ENCODE results near the gene SLC18B1.
"Not testable (repeated sequence)": the region's sequence is repeated elsewhere in the genome, so short reads cannot be mapped to it uniquely, and the experiment has no call there.

SLC18B1 gene

GRCh38 chr6:132798869-132799538, 567 bp upstream of the SLC18B1 start:
- no peak for FAIRE-seq

GRCh38 chr6:132795461-132795860, 3.0 kb downstream of the SLC18B1 start:
- no peak for FAIRE-seq

DNA sequence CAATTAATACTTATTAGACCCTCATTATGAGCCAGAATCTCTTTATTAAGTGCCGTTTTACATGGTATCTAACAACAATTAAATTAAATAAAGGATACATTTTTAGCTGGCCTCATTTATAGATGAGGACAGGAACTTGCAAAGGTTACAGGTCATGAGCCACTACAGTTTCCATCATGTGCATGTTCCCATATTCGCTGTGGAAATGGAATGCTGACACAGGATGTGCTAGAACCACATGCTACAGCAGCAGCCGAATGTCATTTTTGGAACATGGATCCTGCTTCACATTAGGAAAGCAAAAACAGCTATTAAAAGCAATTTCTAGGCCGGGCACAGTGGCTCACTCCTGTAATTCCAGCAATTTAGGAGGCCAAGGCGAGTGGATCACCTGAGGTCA, 5.9 kb downstream of the SLC18B1 start:
- no peak for FAIRE-seq

DNA sequence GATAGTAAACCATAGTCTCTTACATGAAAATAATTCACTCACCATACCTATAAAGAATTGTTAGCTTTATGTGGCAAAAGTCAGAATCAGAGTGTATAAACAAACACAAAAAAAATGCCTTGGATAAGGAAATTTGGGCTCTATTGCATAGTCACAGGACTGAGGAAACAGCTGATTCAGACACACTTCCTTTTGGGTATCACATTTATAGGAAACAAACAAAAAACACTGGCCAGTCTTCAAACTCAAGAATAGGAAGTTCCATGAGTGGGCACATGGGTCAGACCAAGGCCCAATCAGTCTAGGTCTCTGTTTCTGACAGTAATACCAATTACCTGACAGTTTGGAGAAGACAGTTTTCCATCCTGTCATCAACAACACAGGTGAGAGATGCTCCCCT, 8.0 kb downstream of the SLC18B1 start:
- FAIRE-seq: no peak

DNA sequence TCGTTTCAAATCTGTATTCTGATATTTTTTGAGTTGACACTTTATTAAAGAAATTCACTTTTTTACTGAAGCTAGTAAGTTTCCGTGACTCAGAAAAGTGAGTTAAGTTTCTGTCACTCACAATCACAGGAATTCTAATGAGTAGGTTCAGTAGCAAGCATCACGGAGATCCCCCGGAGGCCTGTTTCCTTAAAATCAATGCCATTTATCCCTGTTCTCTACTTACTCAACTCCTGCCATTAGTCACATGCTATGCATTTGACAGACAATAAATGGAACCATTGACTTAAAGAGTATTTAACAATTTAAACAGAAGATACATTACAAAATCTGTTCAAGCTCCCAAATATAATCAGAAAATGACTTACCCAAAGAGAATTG, 9.1 kb downstream of the SLC18B1 start:
- no peak for FAIRE-seq

- FAIRE-seq: no peak
Measured at GRCh38 chr6:132788658-132789395, 9.6 kb downstream of the SLC18B1 start.

DNA sequence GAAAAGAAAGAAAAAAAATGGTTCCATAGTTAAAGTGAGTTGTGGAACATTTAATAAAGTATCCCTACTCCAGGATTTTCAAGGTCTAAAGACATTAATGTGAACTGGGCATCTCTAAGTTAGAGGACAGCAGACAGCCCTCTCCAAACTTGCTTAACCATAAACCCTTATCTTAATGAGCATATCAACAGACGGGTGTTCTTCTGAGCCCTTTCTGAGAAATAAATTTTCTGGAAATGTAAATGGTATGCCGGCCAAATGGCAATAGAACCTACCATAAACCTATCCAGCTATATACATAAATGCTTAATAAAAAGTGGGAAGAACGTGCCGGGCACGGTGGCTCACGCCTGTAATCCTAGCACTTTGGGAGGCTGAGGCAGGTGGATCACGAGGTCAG, 12.5 kb downstream of the SLC18B1 start:
- no peak for FAIRE-seq

- FAIRE-seq: peak; percentile 33
Measured at GRCh38 chr6:132780770-132781371, 17.6 kb downstream of the SLC18B1 start.

GRCh38 chr6:132777881-132778280, 20.6 kb downstream of the SLC18B1 start:
- FAIRE-seq: not testable (repeated sequence)

- FAIRE-seq: no peak
Measured at GRCh38 chr6:132768051-132768517, 30.4 kb downstream of the SLC18B1 start.

- no peak for FAIRE-seq
Measured at GRCh38 chr6:132765560-132765959, 32.9 kb downstream of the SLC18B1 start.

GRCh38 chr6:132764370-132764769, 34.1 kb downstream of the SLC18B1 start:
- FAIRE-seq: no peak

DNA sequence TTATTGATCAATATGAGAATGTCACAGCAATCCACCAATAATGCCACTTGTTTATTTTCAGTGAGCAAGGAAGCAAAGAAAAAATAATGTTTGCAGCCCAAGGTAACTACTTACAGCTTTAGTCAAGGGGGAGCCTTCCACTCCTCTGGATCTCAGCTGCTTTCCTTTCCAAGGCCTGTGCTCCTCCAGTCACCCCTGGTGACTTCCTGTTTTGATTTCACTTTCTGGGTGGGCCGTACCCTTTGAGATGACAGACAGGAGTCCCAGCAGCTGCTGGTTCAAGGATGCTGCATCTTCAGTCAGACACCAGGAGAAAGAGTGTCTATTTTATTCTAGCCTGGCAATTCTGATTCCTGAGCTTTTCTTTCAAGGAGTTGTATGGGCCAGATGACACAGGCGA, 35.2 kb downstream of the SLC18B1 start:
- FAIRE-seq: no peak

GRCh38 chr6:132760256-132760655, 38.2 kb downstream of the SLC18B1 start:
- FAIRE-seq: no peak

DNA sequence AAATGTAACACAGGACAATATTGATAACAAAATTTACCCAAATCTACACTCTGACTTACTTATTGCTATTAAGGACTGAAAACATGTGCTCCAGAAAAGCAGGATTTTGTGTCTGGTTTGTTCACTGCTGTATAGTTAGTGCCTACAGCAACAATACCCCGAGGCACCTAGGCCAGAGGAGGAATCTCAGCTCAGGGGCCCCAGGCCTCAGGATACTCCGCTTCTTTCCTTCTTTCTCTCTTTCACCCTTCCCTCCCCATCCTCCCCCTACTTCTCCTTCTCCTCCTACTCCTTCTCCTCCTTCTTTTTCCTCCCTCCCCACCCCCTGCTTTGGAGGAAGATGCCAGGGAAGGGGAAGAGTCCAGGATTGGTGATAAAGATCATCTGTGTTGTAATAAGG, 39.7 kb downstream of the SLC18B1 start:
- no peak for FAIRE-seq

- no peak for FAIRE-seq
Measured at GRCh38 chr6:132752255-132752654, 46.2 kb downstream of the SLC18B1 start.

GRCh38 chr6:132751828-132752227, 46.6 kb downstream of the SLC18B1 start:
- FAIRE-seq: no peak

DNA sequence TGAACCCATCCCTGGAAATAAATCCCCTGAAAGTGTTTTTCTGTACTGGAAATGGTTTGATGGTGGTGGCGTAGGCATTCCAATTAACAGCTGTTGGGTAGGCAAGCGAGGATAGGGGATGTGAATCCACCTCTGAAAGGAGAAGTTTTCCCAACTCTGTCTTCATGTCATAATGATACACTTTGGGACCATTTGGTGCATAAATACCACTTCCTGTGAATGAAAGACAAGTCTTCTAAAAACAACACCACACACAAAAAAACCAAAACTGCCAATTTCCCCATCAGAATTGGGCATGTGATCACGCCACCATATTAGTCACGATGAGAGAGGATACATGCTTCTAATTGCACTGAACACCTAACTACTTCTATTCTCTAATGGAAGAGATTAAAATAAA, 47.1 kb downstream of the SLC18B1 start:
- no peak for FAIRE-seq

DNA sequence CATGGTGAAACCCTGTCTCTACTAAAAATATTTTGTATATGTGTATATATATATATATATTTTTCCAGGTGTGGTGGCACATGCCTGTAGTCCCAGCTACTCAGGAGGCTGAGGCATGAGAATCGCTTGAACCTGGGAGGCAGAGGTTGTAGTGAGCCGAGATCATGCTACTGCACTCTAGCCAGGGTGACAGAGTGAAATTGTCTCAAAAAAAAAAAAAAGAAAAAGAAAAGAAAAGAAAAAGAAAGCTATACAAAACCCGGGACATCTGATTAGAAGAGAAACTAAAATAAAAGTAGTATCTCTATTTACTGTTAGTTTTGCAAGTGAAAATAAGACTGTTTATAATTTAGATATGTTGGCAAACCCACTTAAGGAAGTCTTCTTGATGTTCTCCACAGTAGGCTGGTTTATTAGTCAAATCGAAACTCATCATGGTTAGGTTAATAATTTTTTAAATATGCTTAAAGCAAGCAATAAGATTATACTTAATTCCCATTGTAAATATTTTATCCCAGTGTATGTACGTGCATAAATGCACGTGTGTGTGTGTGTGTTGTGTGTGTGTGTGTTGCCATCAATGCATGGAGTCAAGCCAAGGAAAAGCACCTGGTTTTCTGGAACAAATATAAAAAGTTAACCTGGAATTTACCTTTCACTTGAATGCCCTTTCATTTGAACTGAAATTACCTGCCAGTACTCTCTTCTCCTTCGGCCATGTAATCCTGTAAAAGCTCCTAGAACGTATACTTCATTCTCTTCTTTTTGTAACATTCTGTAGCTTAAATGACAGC, 47.8 kb downstream of the SLC18B1 start:
- FAIRE-seq: no peak

DNA sequence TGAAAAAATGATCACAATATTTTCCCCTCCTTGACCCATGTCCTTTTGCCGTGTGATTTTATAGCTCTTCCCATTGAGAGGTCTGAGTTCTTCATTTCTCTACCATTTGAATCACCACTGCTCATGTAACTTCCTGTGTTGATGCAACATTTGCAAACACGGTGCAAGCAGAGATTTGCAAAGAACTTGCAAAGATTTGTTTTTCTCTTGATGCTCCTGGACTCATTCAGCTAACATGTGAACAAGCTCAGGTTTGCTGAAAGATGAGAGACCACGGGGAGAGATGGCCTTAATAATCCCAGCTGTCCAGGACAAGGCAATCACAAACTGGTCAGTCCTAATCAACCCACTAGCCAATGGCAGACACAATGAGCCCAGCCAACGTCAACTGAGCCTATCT, 49.3 kb downstream of the SLC18B1 start:
- FAIRE-seq: no peak

DNA sequence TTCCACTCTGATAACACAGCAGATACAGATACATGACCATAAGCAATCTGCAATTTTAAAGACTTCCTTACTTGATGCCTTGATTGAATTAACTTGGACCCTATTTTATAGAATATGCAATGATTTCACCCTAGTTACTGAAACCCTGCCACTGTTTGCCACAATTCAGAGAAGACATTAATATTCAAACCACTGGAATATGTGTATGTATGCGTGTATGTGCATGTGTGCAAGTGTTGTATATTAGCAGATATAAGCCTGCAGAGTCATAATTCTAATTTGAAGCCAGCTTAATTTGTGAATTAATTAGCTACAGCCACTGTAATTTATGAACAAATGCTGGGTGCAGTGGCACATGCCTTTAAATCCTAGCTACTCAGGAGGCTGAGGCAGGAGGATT, 50.0 kb downstream of the SLC18B1 start:
- no peak for FAIRE-seq

DNA sequence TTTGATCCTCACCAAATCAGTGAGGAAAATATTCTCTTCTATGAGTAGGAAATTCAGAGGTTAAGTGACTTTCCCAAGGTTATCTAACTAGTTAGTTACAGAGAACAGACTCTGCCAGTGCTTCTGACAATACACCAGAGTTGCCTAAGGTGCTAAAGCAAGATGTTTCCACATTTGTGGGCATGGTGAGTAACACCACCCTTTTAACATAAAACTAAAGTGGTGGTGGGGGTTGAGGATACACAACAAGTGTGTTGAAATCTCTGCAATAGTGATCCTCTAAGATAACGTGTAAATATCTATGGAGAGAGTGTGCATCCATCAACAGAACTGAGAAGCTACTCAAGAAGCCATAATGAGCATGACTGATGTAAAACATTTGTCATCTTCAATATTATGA, 52.4 kb downstream of the SLC18B1 start:
- no peak for FAIRE-seq

- FAIRE-seq: no peak
Measured at GRCh38 chr6:132742495-132742894, 55.9 kb downstream of the SLC18B1 start.

Measured in endometrium (tissue), 2 donors.